Caki2 (cell line): ENCODE data around the gene ZBTB32. TPM values are rescaled to one million over a fixed set of nuclear protein-coding genes. Genes with fewer than 3 reads are reported as not detected.

Source experiments
- DNase-seq: peaks from one replicate; pipeline ENCODE4 v3.0.0-alpha.2; 2015; ENCODE audit warnings: low read depth
- in situ Hi-C: cut with HindIII; loops from 2 replicates; pipeline ENCODE4 v1.10.0; 2016; ENCODE audit warnings: low sequenced_read_pairs, low pct_unique_long_range_greater_than_20kb, mixed read lengths
- total RNA-seq: library from RNA; depleted of rRNA; stranded (reverse); fragments of >200 nt; shearing (Covaris generic); gene quantifications from 2 replicates; pipeline ENCODE4 v1.2.3, GENCODE V29; 2014; ENCODE audit warnings: low replicate concordance

ZBTB32 gene
- total RNA-seq, 1 experiment from 2014 or later: not detected

DNA sequence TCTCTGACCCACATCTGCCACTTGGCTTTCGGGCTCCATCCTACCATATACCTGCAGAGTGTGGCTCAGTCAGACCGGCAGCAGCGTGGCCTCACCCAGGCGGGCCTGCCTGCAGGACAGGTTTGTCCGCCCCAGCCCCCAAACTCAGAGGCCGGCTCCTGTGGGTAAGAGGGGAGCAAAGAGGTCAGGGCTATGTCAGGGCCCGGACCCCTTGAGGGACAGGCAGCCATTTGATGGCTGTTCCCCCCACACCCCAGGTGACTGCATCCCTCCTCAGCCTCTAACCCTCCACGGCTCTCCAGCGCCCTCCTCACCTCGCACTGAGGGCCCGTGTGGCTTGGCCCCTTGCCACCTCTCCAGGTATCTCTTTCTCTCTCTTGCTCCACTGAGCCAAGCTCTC lies 12.3 kb upstream of the ZBTB32 start:
- no peak for DNase-seq
- in situ Hi-C loops: no loop called here

DNA sequence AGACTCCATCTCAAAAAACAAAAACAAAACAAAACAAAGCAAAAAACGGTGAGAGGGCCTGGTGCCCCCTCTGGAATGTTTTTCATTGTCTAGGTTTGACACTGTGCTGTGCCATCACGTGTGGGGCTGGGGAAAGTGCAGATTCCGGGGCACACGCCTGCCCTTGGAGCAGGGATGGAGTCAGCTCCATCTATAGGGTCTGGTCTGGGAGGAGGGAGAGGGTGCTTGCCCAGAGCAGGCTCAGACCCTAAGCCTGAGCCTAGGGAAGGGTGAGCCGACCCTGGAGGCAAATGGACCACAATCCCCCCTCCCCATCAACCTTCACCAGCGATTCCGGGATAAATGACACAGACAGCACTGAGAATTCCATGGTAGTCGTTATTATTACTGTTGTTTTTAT lies 10.9 kb upstream of the ZBTB32 start:
- in situ Hi-C loops: no loop called here
- no peak for DNase-seq

DNA sequence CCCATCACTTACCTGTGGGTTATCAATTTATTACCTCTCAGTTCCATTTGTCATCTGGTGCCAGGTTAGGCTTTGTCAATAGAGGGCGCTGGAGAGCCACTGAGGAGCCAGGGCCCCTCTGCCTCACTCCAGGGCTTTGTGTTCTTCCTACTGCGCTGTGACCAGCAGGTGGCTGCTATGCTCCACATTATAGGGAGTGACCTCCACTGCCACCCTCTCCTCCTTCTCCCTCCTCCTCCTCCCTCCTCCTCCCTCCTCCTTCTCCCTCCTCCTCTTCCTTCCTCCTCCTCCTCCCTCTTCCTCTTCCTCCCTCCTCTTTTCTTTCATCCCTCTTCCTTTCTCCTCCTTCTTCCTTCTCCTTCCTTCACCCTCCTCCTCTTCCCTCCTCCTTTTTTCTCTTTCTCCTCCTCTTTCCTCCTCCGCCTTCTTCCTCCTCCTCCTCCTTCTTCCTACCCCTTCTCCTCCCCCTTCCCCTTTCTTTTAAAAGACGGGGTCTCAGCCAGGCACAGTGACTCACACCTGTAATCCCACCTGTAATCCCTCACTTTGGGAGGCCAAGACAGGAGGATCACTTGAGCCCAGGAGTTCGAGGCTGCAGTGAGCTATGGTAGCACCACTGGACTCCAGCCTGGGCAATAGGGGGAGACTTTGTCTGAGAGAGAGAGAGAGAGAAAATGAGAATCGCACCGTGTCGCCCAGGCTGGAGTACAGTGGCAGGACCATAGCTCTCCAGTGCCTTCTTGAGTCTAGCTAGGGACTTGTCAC lies 10.3 kb upstream of the ZBTB32 start:
- DNase-seq: peak; percentile 65
- in situ Hi-C loops: no loop called here

DNA sequence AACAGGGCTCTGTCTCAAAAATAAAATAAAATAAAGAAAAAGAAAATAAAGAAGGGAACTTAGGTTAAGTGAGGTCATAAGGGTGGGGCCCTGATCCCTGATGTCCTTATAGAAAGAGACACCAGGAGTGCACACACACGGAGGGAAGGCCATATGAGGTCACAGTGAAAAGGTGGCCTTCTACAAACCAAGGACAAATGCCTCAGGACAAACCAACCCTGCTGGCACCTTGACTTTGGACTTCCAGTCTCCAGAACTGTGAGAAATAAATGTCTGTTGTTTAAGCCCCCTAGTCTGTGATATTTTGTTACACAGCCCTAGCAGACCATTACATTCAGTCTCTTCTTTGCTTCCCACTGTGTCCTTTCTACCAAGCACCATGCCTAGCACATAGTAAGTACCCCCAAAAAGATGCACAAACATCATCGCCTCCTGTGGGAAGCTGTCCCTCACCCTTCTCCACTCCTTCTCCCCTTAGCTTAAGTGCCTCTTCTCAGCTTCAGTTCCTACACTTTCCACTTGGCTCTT lies 8.4 kb upstream of the ZBTB32 start:
- DNase-seq: no peak
- in situ Hi-C loops: no loop called here

DNA sequence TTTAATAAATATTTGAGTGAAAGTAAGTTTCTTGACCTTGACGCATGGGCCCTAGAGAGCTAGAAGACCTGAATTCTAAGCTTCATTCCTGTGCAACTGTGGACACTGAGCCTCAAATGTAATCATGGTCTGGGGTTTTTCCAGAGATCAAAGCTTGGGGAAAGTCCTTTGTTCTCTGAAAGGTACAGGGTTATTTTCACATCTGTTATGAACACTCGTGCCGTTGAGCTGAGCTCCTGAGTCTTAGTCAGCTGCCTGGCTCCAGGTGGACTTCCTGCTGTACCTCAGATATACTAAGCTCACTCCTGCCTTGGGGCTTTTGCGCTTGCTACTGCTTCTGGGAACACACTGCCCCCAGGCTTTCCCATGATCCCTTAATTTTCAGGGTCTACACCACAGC lies 7.5 kb upstream of the ZBTB32 start:
- no peak for DNase-seq
- in situ Hi-C loops: no loop called here

DNA sequence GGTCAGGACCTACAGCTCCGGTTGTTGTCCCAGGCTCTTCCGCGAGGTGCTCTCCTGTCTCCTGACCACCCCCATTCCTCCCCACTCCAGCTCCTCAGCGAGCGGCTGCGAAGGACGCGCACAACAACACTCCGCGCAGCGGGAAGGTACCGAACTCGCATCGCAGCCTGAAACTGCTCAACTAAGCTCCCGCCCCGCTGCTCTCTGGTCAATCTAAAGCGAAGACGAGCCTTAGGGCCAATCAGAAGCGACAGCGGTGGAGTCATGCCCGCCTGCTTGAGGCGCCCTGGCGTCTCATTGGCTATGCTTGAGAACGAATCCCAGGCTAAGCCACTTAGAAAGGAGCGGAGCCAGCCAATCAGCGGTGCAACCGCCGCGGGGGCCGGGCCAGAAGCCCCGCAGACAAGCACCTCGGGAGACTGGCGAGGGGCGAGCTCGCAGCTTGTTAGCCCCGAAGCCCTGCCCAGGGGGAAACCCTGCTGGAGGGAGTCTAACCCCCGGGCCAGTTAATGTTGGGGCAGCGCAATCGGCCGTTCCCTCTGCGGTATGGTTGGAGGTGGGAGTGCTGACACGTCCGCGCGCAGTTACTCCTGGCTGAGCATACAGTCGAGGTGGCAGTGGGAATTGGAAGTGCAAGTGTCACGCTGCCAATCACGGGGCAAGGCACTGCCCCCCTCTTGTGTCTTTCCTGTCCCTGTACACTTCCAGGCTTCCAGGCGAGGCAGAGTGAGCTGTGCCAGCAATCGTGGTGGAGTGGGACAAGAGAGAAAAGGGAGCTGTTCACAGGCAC lies 1.9 kb upstream of the ZBTB32 start:
- in situ Hi-C loops: no loop called here
- DNase-seq: peak; percentile 96

DNA sequence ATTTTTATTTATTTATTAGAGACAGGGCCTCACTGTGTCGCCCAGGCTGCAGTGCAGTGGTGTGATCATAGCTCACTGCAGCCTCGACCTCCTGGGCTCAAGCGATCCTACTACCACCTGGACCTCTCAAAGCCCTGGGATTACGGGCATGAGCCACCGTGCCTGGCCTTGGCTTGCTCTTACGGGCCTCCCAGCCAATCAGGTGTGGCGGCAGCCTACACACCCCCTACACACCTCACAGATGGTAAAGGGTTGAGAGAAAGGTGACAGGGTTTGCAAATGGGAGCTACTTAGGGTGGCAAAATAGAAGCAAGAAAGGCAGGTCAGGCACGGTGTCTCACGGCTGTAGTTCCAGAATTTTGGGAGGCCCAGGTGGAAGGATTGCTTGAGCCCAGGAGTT lies 1.0 kb upstream of the ZBTB32 start:
- in situ Hi-C loops: no loop called here
- DNase-seq: no peak

DNA sequence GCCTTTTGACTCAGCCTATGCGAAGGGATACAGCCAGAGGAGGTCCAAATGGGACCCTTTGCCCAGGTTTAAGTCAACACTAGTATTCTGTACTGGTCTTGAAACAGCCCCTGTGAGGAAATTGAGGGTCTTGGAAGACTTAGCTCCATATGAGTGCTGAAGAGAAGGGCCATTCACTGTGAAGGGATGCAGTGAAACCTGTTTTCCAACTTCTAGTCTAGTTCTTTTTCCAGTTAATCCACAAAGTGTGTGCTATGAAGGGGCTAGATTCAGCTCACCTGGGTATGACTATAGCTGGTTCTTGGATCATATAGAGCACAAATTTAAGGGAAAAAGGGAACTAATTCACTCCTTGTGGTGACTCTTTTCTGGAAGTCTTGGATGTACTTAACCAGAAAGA lies 4.0 kb downstream of the ZBTB32 start:
- no peak for DNase-seq
- in situ Hi-C loops: no loop called here

DNA sequence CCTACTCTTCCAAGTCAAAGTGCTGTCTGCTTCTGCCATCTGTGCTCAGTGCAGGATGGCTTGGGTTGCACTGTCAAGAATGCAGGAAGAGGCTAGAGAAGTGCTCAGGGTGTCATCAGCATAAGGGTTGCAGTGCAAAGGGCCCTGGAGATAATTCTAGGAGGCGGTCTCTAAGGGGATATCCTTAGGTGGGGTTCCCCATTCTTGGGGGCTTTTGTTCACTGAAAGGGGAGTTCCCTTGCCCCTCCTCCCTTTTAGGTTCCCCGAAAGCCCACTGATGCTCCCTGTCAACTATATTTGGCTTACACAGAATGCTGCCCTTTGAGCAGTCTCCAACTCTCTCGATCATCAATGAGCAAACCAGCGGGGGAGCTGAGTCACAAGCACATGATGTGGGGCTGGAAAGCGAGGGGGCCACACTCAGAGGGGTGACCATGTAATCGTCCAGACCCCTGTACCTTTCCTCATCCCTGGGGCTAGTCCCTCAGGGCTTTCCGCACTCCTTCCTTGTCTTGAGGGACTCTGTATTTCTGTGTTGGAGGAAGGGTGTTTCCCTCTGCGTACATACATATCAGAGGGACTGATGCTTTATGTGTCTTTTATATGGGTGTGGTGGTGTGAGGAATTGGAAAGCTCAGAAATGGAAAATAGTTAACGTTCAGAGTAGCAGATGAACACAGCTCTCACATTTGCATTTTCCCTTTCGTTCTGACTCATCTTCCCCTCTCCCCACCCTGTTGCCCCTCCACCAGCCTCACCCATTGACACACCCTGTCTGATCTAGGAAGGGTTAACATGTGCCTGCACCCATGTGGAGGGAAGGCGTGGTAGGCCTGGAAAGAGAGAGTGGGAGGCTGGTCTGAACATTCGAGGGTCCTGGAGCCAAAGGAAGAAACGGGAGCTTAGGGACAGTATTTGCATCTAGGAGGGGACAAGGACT lies 6.7 kb downstream of the ZBTB32 start:
- in situ Hi-C loops: no loop called here
- DNase-seq: no peak

DNA sequence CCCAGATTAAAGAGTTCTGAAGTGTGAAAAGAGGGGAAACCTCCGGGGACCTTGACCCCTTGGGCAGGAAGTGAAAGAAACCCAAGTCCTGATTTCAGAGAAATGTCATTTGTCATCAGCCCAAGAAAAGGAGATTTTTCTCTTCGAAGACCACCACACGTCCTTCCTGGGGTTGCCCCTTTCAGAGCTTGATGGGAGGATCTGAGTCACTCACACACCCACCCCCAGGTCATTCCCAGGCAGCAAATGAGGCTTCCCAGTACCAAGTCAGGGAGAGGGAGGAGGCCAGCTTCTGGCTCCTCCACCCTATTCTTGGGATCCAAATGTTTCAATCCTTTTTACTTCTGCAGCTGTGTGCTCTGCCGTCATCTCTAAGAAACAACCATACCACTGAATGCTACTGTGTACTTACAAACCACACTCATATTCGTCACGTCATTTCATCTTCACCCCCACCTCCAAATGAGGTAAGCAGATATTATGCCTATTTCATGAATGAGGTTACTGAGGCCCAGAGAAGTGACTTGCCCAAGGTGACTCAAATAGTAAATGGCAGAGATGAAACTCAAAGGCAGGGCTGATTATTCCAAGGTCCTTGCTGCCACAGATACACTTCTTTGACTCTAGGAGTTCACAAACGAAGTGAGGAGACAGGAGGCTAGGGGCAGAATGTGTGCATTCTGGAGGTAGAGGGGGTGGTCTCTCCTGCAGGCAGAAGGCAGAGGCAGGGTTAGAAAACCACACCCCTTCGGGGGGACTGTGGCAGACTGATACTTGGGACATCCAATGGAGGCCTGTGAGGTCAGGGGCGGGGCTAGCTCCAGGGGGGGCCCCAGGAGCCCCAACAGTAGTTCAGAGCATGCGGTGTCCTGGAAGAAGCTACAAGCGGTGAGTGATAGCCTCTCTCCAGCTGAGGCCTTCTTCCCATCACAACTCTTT lies 8.5 kb downstream of the ZBTB32 start:
- in situ Hi-C loops: no loop called here
- DNase-seq: no peak

DNA sequence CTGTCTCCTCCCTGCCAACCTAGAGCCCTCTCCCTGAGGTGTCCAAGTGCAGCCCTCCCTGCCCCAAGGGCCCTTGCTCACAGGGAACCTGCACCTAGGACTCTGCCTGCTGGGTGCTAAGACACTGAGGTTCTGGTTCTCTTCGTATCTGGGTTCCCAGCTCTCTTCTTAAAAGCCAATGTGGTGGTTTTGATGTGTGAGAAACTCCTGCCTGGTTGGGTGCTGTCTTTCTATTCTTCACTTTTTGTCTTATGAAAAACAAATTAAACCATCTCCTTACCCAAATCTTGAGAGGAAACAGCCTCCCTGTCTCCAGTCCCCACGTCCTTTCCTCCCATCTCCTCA lies 9.1 kb downstream of the ZBTB32 start:
- no peak for DNase-seq
- in situ Hi-C loops: no loop called here

DNA sequence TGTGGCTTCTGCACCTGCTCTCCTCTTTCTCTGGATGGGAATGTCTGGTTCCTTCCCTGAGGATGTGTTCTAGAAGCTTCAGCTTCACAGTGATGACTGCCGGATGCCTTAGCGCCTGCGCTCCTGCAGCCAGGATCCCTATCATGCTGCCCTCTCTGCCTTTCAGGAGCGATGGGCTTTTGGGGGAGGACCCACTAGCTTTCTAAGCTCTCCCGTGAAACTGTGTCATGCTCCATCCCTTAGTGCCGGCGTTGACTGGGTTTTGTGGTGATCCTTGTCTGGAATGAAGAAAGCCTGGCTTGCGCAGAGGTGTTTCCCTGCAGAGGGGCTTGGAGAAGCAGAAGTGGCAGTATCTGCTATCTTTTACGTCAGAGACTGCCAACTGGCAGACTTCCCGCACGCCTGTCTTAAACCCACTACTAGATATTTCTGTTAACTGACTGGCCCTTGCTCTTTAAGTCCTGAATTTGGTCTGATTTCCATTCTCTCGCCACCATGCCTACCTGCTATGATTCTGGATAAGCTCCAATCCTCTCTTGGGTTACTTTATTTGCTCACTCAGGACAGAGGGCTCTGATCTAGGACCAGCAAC lies 9.6 kb downstream of the ZBTB32 start:
- in situ Hi-C loops: no loop called here
- no peak for DNase-seq

DNA sequence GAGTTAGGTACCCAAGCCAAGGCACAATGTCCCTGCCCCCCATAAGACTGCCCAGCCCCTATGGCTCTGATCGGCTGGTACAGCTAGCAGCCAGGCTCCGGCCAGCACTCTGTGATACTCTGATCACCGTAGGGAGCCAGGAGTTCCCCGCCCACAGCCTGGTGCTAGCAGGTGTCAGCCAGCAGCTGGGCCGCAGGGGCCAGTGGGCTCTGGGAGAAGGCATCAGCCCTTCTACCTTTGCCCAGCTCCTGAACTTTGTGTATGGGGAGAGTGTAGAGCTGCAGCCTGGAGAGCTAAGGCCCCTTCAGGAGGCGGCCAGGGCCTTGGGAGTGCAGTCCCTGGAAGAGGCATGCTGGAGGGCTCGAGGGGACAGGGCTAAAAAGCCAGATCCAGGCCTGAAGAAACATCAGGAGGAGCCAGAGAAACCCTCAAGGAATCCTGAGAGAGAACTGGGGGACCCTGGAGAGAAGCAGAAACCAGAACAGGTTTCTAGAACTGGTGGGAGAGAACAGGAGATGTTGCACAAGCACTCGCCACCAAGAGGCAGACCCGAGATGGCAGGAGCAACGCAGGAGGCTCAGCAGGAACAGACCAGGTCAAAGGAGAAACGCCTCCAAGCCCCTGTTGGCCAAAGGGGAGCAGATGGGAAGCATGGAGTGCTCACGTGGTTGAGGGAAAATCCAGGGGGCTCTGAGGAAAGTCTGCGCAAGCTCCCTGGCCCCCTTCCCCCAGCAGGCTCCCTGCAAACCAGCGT lies 10.4 kb downstream of the ZBTB32 start:
- in situ Hi-C loops: no loop called here

DNA sequence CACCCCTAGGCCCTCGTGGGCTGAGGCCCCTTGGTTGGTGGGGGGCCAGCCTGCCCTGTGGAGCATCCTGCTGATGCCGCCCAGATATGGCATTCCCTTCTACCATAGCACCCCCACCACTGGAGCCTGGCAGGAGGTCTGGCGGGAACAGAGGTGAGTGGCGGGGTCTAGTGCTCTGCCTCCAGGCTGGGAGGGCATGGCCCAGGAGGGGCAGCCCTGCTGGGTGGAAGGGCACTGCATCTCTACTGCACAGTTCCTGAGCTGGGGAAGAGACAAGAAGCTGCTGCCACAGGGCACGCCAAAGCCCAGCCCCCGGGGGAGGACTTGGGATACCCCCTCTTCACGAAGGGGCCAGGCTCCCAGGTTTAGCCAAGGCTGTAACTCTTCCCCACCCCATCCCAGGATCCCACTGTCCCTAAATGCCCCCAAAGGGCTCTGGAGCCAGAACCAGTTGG lies 11.0 kb downstream of the ZBTB32 start:
- in situ Hi-C loops: no loop called here
- no peak for DNase-seq

More for the DNA sequence above, 10.4 kb downstream of the ZBTB32 start:
- DNase-seq: no peak

DNA sequence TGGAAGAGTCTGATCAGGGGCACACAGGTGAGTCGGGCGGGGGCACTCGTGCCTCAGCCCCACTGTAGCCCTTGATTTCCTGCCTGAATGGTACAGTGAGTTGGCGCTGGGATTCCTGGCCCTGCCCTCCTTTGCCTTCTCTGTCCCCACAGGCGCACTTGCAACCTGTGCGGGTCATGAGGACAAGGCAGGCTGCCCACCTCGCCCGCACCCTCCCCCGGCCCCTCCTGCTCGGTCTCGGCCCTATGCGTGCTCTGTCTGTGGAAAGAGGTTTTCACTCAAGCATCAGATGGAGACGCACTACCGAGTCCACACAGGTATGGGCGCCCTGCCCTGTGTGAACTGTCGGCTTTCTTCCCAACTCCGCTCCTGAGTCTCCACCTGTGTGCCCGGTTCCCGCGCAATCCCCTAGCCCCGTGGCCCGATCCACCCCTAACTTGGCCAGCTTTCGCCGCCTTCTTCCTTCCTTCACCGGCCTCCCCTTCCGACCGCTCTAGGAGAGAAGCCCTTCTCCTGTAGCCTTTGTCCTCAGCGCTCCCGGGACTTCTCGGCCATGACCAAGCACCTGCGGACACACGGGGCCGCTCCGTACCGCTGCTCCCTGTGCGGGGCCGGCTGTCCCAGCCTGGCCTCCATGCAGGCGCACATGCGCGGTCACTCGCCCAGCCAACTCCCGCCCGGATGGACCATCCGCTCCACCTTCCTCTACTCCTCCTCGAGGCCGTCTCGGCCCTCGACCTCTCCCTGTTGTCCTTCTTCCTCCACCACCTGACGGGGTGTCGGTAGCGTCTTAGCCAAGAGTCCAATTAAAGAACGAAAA lies 11.8 kb downstream of the ZBTB32 start:
- in situ Hi-C loops: no loop called here
- DNase-seq: no peak
